ENCODE data around the gene BCAS3.

The BCAS3 gene

GRCh38 chr17:61075988-61076387, 398.3 kb downstream of the BCAS3 start:
- DNase-seq: no peak
- Histone ChIP-seq H4K8ac (ENCODE audit: low read depth, low read length) (no peak overlapping the region), H3K4me1 (ENCODE audit: control insufficient read depth, low read depth, low read length) (no peaks in the 10 kb centered on the region), H3K9ac (ENCODE audit: low read length) (no peak overlapping the region), H3K27me3 (ENCODE audit: insufficient read depth, low read length, poor library complexity) (no peaks in the 10 kb centered on the region), H2BK5ac (ENCODE audit: low read length) (no peak overlapping the region), H3K56ac (ENCODE audit: low read length) (no peak overlapping the region), H3K27ac (ENCODE audit: low read depth, low read length) (no peak overlapping the region), H3K18ac (ENCODE audit: low read length) (no peak overlapping the region), H3K36me3 (ENCODE audit: control insufficient read depth, insufficient read depth, low read length) (no peaks in the 10 kb centered on the region), H3K79me1 (ENCODE audit: low read length) (no peaks in the 10 kb centered on the region), H3K4me2 (ENCODE audit: low read length) (no peak overlapping the region), H3K4ac (ENCODE audit: low read depth, low read length) (no peak overlapping the region), H2BK15ac (replicated peaks; ENCODE audit: low read depth) (no peak overlapping the region), H2AK5ac (ENCODE audit: low read length) (no peak overlapping the region), H3K79me2 (ENCODE audit: control insufficient read depth, insufficient read depth, low read length) (no peaks in the 10 kb centered on the region), H4K5ac (ENCODE audit: low read length) (no peak overlapping the region), H3K23ac (ENCODE audit: low read length) (no peak overlapping the region), H2BK120ac (ENCODE audit: low read depth, low read length) (no peak overlapping the region), H3K4me3 (ENCODE audit: low read length) (no peak overlapping the region)
- WGBS (ENCODE audit: extremely low coverage, insufficient coverage, low lambda C conversion rate): no CpG with 5 or more reads among the region's 1 CpG

GRCh38 chr17:61076621-61077031, 399.0 kb downstream of the BCAS3 start:
- no peaks in the 10 kb centered on the region for H3K4me1 ChIP-seq (ENCODE audit: control insufficient read depth, low read depth, low read length)
- no peak overlapping the region for H3K23ac ChIP-seq (ENCODE audit: low read length)
- H3K4ac ChIP-seq (ENCODE audit: low read depth, low read length): no peak overlapping the region
- no peak overlapping the region for H2BK15ac ChIP-seq (replicated peaks; ENCODE audit: low read depth)
- H2AK5ac ChIP-seq (ENCODE audit: low read length): no peak overlapping the region
- H3K36me3 ChIP-seq (ENCODE audit: control insufficient read depth, insufficient read depth, low read length): no peaks in the 10 kb centered on the region
- no peak for DNase-seq
- H3K27me3 ChIP-seq (ENCODE audit: insufficient read depth, low read length, poor library complexity): no peaks in the 10 kb centered on the region
- no peaks in the 10 kb centered on the region for H3K79me2 ChIP-seq (ENCODE audit: control insufficient read depth, insufficient read depth, low read length)
- no peak overlapping the region for H3K4me3 ChIP-seq (ENCODE audit: low read length)
- no CpG with 5 or more reads among the region's 3 CpGs for WGBS (ENCODE audit: extremely low coverage, insufficient coverage, low lambda C conversion rate)
- H3K9ac ChIP-seq (ENCODE audit: low read length): no peak overlapping the region
- H4K8ac ChIP-seq (ENCODE audit: low read depth, low read length): no peak overlapping the region
- no peaks in the 10 kb centered on the region for H3K79me1 ChIP-seq (ENCODE audit: low read length)
- H3K4me2 ChIP-seq (ENCODE audit: low read length): no peak overlapping the region
- H2BK5ac ChIP-seq (ENCODE audit: low read length): no peak overlapping the region
- no peak overlapping the region for H3K18ac ChIP-seq (ENCODE audit: low read length)
- H4K5ac ChIP-seq (ENCODE audit: low read length): no peak overlapping the region
- no peak overlapping the region for H3K56ac ChIP-seq (ENCODE audit: low read length)
- H3K27ac ChIP-seq (ENCODE audit: low read depth, low read length): no peak overlapping the region
- no peak overlapping the region for H2BK120ac ChIP-seq (ENCODE audit: low read depth, low read length)

GRCh38 chr17:61081959-61082358, 404.3 kb downstream of the BCAS3 start:
- H3K18ac ChIP-seq (ENCODE audit: low read length): no peak overlapping the region
- no peak overlapping the region for H3K4me3 ChIP-seq (ENCODE audit: low read length)
- WGBS (ENCODE audit: extremely low coverage, insufficient coverage, low lambda C conversion rate): no CpG with 5 or more reads among the region's 3 CpGs
- H3K4ac ChIP-seq (ENCODE audit: low read depth, low read length): no peak overlapping the region
- no peak overlapping the region for H3K4me2 ChIP-seq (ENCODE audit: low read length)
- no peaks in the 10 kb centered on the region for H3K79me1 ChIP-seq (ENCODE audit: low read length)
- no peak overlapping the region for H2BK5ac ChIP-seq (ENCODE audit: low read length)
- no peak overlapping the region for H3K9ac ChIP-seq (ENCODE audit: low read length)
- H4K5ac ChIP-seq (ENCODE audit: low read length): no peak overlapping the region
- H3K36me3 ChIP-seq (ENCODE audit: control insufficient read depth, insufficient read depth, low read length): no peaks in the 10 kb centered on the region
- H4K8ac ChIP-seq (ENCODE audit: low read depth, low read length): no peak overlapping the region
- no peak overlapping the region for H2AK5ac ChIP-seq (ENCODE audit: low read length)
- H2BK120ac ChIP-seq (ENCODE audit: low read depth, low read length): no peak overlapping the region
- DNase-seq: no peak
- H3K79me2 ChIP-seq (ENCODE audit: control insufficient read depth, insufficient read depth, low read length): no peaks in the 10 kb centered on the region
- H3K4me1 ChIP-seq (ENCODE audit: control insufficient read depth, low read depth, low read length): no peaks in the 10 kb centered on the region
- H3K27me3 ChIP-seq (ENCODE audit: insufficient read depth, low read length, poor library complexity): no peaks in the 10 kb centered on the region
- H2BK15ac ChIP-seq (replicated peaks; ENCODE audit: low read depth): no peak overlapping the region
- H3K56ac ChIP-seq (ENCODE audit: low read length): no peak overlapping the region
- no peak overlapping the region for H3K23ac ChIP-seq (ENCODE audit: low read length)
- no peak overlapping the region for H3K27ac ChIP-seq (ENCODE audit: low read depth, low read length)

GRCh38 chr17:61084260-61084659, 406.6 kb downstream of the BCAS3 start:
- DNase-seq: no peak
- Histone ChIP-seq H3K4me3 (ENCODE audit: low read length) (no peak overlapping the region), H3K4me1 (ENCODE audit: control insufficient read depth, low read depth, low read length) (no peaks in the 10 kb centered on the region), H4K8ac (ENCODE audit: low read depth, low read length) (no peak overlapping the region), H3K79me1 (ENCODE audit: low read length) (no peaks in the 10 kb centered on the region), H3K23ac (ENCODE audit: low read length) (no peak overlapping the region), H3K18ac (ENCODE audit: low read length) (no peak overlapping the region), H3K79me2 (ENCODE audit: control insufficient read depth, insufficient read depth, low read length) (no peaks in the 10 kb centered on the region), H3K27ac (ENCODE audit: low read depth, low read length) (no peak overlapping the region), H3K56ac (ENCODE audit: low read length) (no peak overlapping the region), H2AK5ac (ENCODE audit: low read length) (no peak overlapping the region), H3K9ac (ENCODE audit: low read length) (no peak overlapping the region), H3K4ac (ENCODE audit: low read depth, low read length) (no peak overlapping the region), H2BK120ac (ENCODE audit: low read depth, low read length) (no peak overlapping the region), H2BK15ac (replicated peaks; ENCODE audit: low read depth) (no peak overlapping the region), H2BK5ac (ENCODE audit: low read length) (no peak overlapping the region), H4K5ac (ENCODE audit: low read length) (no peak overlapping the region), H3K4me2 (ENCODE audit: low read length) (no peak overlapping the region), H3K27me3 (ENCODE audit: insufficient read depth, low read length, poor library complexity) (no peaks in the 10 kb centered on the region), H3K36me3 (ENCODE audit: control insufficient read depth, insufficient read depth, low read length) (no peaks in the 10 kb centered on the region)
- WGBS (ENCODE audit: extremely low coverage, insufficient coverage, low lambda C conversion rate): no CpG with 5 or more reads among the region's 5 CpGs

GRCh38 chr17:61087024-61087423, 409.4 kb downstream of the BCAS3 start:
- no peak overlapping the region for H2BK5ac ChIP-seq (ENCODE audit: low read length)
- no peaks in the 10 kb centered on the region for H3K79me2 ChIP-seq (ENCODE audit: control insufficient read depth, insufficient read depth, low read length)
- no peaks in the 10 kb centered on the region for H3K27me3 ChIP-seq (ENCODE audit: insufficient read depth, low read length, poor library complexity)
- H4K8ac ChIP-seq (ENCODE audit: low read depth, low read length): no peak overlapping the region
- no peaks in the 10 kb centered on the region for H3K36me3 ChIP-seq (ENCODE audit: control insufficient read depth, insufficient read depth, low read length)
- no peak overlapping the region for H3K56ac ChIP-seq (ENCODE audit: low read length)
- H3K27ac ChIP-seq (ENCODE audit: low read depth, low read length): no peak overlapping the region
- no peak overlapping the region for H3K4me3 ChIP-seq (ENCODE audit: low read length)
- no peaks in the 10 kb centered on the region for H3K79me1 ChIP-seq (ENCODE audit: low read length)
- H2BK15ac ChIP-seq (replicated peaks; ENCODE audit: low read depth): no peak overlapping the region
- H4K5ac ChIP-seq (ENCODE audit: low read length): no peak overlapping the region
- no peak overlapping the region for H3K18ac ChIP-seq (ENCODE audit: low read length)
- H2BK120ac ChIP-seq (ENCODE audit: low read depth, low read length): no peak overlapping the region
- no peak overlapping the region for H2AK5ac ChIP-seq (ENCODE audit: low read length)
- no peak overlapping the region for H3K9ac ChIP-seq (ENCODE audit: low read length)
- no peak for DNase-seq
- no peak overlapping the region for H3K4ac ChIP-seq (ENCODE audit: low read depth, low read length)
- WGBS (ENCODE audit: extremely low coverage, insufficient coverage, low lambda C conversion rate): 100% methylated on average over 2 of the region's 4 CpGs
- H3K4me1 ChIP-seq (ENCODE audit: control insufficient read depth, low read depth, low read length): no peaks in the 10 kb centered on the region
- H3K23ac ChIP-seq (ENCODE audit: low read length): no peak overlapping the region
- no peak overlapping the region for H3K4me2 ChIP-seq (ENCODE audit: low read length)

- no peak for DNase-seq
- Histone ChIP-seq H3K56ac (ENCODE audit: low read length) (no peak overlapping the region), H3K4me2 (ENCODE audit: low read length) (no peak overlapping the region), H3K4me3 (ENCODE audit: low read length) (no peak overlapping the region), H2AK5ac (ENCODE audit: low read length) (no peak overlapping the region), H3K27me3 (ENCODE audit: insufficient read depth, low read length, poor library complexity) (no peaks in the 10 kb centered on the region), H3K79me2 (ENCODE audit: control insufficient read depth, insufficient read depth, low read length) (no peaks in the 10 kb centered on the region), H3K27ac (ENCODE audit: low read depth, low read length) (no peak overlapping the region), H3K4ac (ENCODE audit: low read depth, low read length) (no peak overlapping the region), H4K5ac (ENCODE audit: low read length) (no peak overlapping the region), H3K23ac (ENCODE audit: low read length) (no peak overlapping the region), H2BK120ac (ENCODE audit: low read depth, low read length) (no peak overlapping the region), H2BK15ac (replicated peaks; ENCODE audit: low read depth) (no peak overlapping the region), H2BK5ac (ENCODE audit: low read length) (no peak overlapping the region), H3K18ac (ENCODE audit: low read length) (no peak overlapping the region), H3K9ac (ENCODE audit: low read length) (no peak overlapping the region), H4K8ac (ENCODE audit: low read depth, low read length) (no peak overlapping the region), H3K79me1 (ENCODE audit: low read length) (no peaks in the 10 kb centered on the region), H3K4me1 (ENCODE audit: control insufficient read depth, low read depth, low read length) (no peaks in the 10 kb centered on the region), H3K36me3 (ENCODE audit: control insufficient read depth, insufficient read depth, low read length) (no peaks in the 10 kb centered on the region)
- no CpG with 5 or more reads among the region's 2 CpGs for WGBS (ENCODE audit: extremely low coverage, insufficient coverage, low lambda C conversion rate)
Measured at GRCh38 chr17:61088556-61088955, 410.9 kb downstream of the BCAS3 start.

Data from mesendoderm (in vitro differentiated cells).